K562 (cell line): Measurements from ENCODE around the gene VTN. TPM values are rescaled to one million over a fixed set of nuclear protein-coding genes. Genes with fewer than 3 reads are reported as not detected.

Experiments
- ARID1B ChIP-seq: fragments of 450-650 bp; IDR thresholded peaks from 2 replicates; pipeline ENCODE4 v1.6.1; 2016; ENCODE audit warnings: antibody characterized with exemption, mild to moderate bottlenecking, inconsistent platforms
- CEBPB ChIP-seq: fragments of 450-650 bp; IDR thresholded peaks from 2 replicates; pipeline ENCODE4 v1.6.1; 2016; ENCODE audit warnings: missing genetic modification characterization, missing compliant biosample characterization
- GABPB1 ChIP-seq: sonication (generic); formaldehyde crosslinking; IDR thresholded peaks from 2 replicates; pipeline ENCODE4 v1.8.0; 2022; ENCODE audit warnings: mild to moderate bottlenecking, missing genetic modification reagents
- GTF3C2 ChIP-seq: IDR thresholded peaks from 3 replicates; pipeline ENCODE4 v1.6.1; 2011; ENCODE audit warnings: borderline replicate concordance, mild to moderate bottlenecking, moderate library complexity; ENCODE audit not compliant: insufficient read length; ENCODE audit errors: extremely low read depth
- HNRNPLL ChIP-seq: fragments of 200-400 bp; formaldehyde crosslinking; IDR thresholded peaks from 2 replicates; pipeline ENCODE4 v1.6.1; 2017; ENCODE audit warnings: low read length, low read depth, mild to moderate bottlenecking; ENCODE audit not compliant: poor library complexity, severe bottlenecking
- KDM1A ChIP-seq, 2 experiments: fragments of 450-650 bp; IDR thresholded peaks; 2 replicates each; pipeline ENCODE4 v1.6.1; 2016; ENCODE audit warnings: mild to moderate bottlenecking in 2 of 2
- KLF16 ChIP-seq: IDR thresholded peaks from 2 replicates; pipeline ENCODE4 v1.6.1; 2016; ENCODE audit warnings: antibody characterized with exemption
- MAFF ChIP-seq: IDR thresholded peaks from 2 replicates; pipeline ENCODE4 v1.6.1; 2012; ENCODE audit warnings: low read length, improper control_type of control experiment
- MAZ ChIP-seq, 2 experiments: fragments of 450-650 bp in 1 of 2; sonication (generic) in 1 of 2; formaldehyde crosslinking; IDR thresholded peaks in 1 of 2; conservative IDR thresholded peaks in 1 of 2; 2 replicates each; pipeline versions ENCODE4 v1.4.0 to v1.5.0; 2020; ENCODE audit warnings: mild to moderate bottlenecking in 1 of 2, missing genetic modification reagents in 1 of 2
- MCM5 ChIP-seq: fragments of 450-650 bp; IDR thresholded peaks from 2 replicates; pipeline ENCODE4 v1.6.1; 2016; ENCODE audit warnings: low read depth
- MYNN ChIP-seq, 2 experiments: sonication (generic); formaldehyde crosslinking in 1 of 2; IDR thresholded peaks; 2 replicates each; pipeline versions ENCODE4 v1.5.0 to v1.6.1; 2016 to 2020; ENCODE audit warnings: antibody characterized with exemption in 1 of 2, missing genetic modification reagents in 1 of 2
- RCOR1 ChIP-seq, 2 experiments: IDR thresholded peaks; 2 replicates each; pipeline ENCODE4 v1.6.1; 2012; ENCODE audit warnings: low read depth in 2 of 2, low read length in 2 of 2, borderline replicate concordance in 1 of 2, improper control_type of control experiment in 1 of 2
- SMARCA4 ChIP-seq: fragments of 450-650 bp; IDR thresholded peaks from 2 replicates; pipeline ENCODE4 v1.6.1; 2016
- SMARCE1 ChIP-seq: fragments of 450-650 bp; IDR thresholded peaks from 2 replicates; pipeline ENCODE4 v1.7.1; 2016; ENCODE audit warnings: mild to moderate bottlenecking
- SOX6 ChIP-seq: fragments of 450-650 bp; IDR thresholded peaks from 2 replicates; pipeline ENCODE4 v1.6.1; 2014; ENCODE audit warnings: mild to moderate bottlenecking
- SPI1 ChIP-seq: IDR thresholded peaks from 2 replicates; pipeline ENCODE4 v1.6.1; 2011; ENCODE audit warnings: low read depth, low read length, control low read depth, borderline replicate concordance
- TEAD2 ChIP-seq: fragments of 450-650 bp; IDR thresholded peaks from 2 replicates; pipeline ENCODE4 v1.6.1; 2016; ENCODE audit warnings: missing genetic modification characterization, control low read depth, missing compliant biosample characterization
- THRAP3 ChIP-seq: fragments of 450-650 bp; IDR thresholded peaks from 2 replicates; pipeline ENCODE4 v1.6.1; 2016; ENCODE audit warnings: mild to moderate bottlenecking, inconsistent platforms, borderline replicate concordance
- XRCC3 ChIP-seq: fragments of 450-650 bp; IDR thresholded peaks from 2 replicates; pipeline ENCODE4 v1.6.1; 2017; ENCODE audit warnings: mild to moderate bottlenecking, moderate library complexity
- ZMIZ1 ChIP-seq, 2 experiments: fragments of 150-350 bp in 1 of 2; IDR thresholded peaks; 2 replicates each; pipeline ENCODE4 v1.6.1; 2012 to 2016; ENCODE audit warnings: low read depth in 2 of 2, low read length in 2 of 2, mild to moderate bottlenecking in 1 of 2, moderate library complexity in 1 of 2
- ZNF146 ChIP-seq: IDR thresholded peaks from one replicate; pipeline ENCODE4 v1.6.1; 2018; ENCODE audit warnings: missing compliant biosample characterization; ENCODE audit not compliant: unreplicated experiment
- ZNF184 ChIP-seq: sonication (generic); formaldehyde crosslinking; IDR thresholded peaks from 2 replicates; pipeline ENCODE4 v1.5.0; 2020; ENCODE audit warnings: missing genetic modification reagents
- ZNF79 ChIP-seq: fragments of 250-450 bp; sonication (Bioruptor Pico); IDR thresholded peaks from 2 replicates; pipeline ENCODE4 v1.4.0; 2020; ENCODE audit warnings: low read depth, mild to moderate bottlenecking, moderate library complexity
- polyA plus RNA-seq, 8 experiments: library from polyadenylated mRNA; depleted of rRNA in 4 of 8; stranded (reverse) in 5 of 8; unstranded in 3 of 8; fragments of >200 nt; fragmentation: Nextera tagmentation in 2 of 8; fragmentation: Illumina TruSeq in 1 of 8; extraction: Ambion mirVana in 2 of 8; extraction: Trizol in 1 of 8; gene quantifications; 2 replicates each; pipeline versions ENCODE4 v1.2.1 to v1.2.3, GENCODE V29; 2011 to 2014; ENCODE audit warnings: inconsistent platforms in 1 of 8, missing spikeins in 1 of 8
- total RNA-seq, 7 experiments: library from RNA; depleted of rRNA in 6 of 7; stranded (reverse); fragments of >200 nt in 6 of 7; fragmentation: Illumina TruSeq in 2 of 7; extraction: Trizol in 2 of 7; gene quantifications; 2 replicates each; pipeline versions ENCODE4 v1.2.1 to v1.2.3, GENCODE V29; 2011 to 2021; ENCODE audit warnings: low replicate concordance in 1 of 7

The VTN gene
- total and polyA plus RNA-seq, 9 of the 15 experiments (the other 6 are each of a cell fraction or from before 2014, with no cell fraction given): 0.13 to 1.0 (median 0.29) TPM; not detected in 1

GRCh38 chr17:28370035-28370743 lies at the start of gene VTN (continued):
- TF ChIP-seq ZMIZ1 (IDR thresholded peaks at IDR 0.05; ENCODE audit: low read depth in 2 of 2, low read length in 2 of 2) (no peak), MYNN (IDR thresholded peaks at IDR 0.05) (0 out of 2 replicates have a peak, but pooled peaks have one; percentile 27), MYNN (CRISPR knock-in tag; IDR thresholded peaks at IDR 0.05) (no peak), MCM5 (no peak), SMARCA4 (0 out of 2 replicates have a peak, but pooled peaks have one; percentile 36), GABPB1 (CRISPR knock-in tag) (no peak), ZNF79 (no peak), HNRNPLL (peak; percentile 52), ARID1B (peak; percentile 63), THRAP3 (no peak), SMARCE1 (0 out of 2 replicates have a peak, but pooled peaks have one; percentile 38), ZNF184 (no peak), MAZ (CRISPR knock-in tag; conservative IDR thresholded peaks at IDR 0.05 in 1 of 2, IDR thresholded peaks at IDR 0.05 in 1 of 2) (peak in 1 of 2 experiments; percentile 79; a peak in 2 of 4 replicates), KDM1A (IDR thresholded peaks at IDR 0.05) (0 out of 4 replicates have a peak, but pooled peaks of 1 of the 2 experiments have one; percentile 29), XRCC3 (no peak), GTF3C2 (no peak), KLF16 (no peak), RCOR1 (IDR thresholded peaks at IDR 0.05; ENCODE audit: borderline replicate concordance in 1 of 2, low read depth in 2 of 2, low read length in 2 of 2) (peak; percentile 17 to 84; a peak in 3 of 4 replicates), MAFF (no peak), SOX6 (peak; percentile 66; the same call in 1 of the 2 replicates), ZNF146 (no peak), SPI1 (peak; percentile 91), CEBPB (tag) (peak; percentile 83), TEAD2 (tag) (peak; percentile 70; the same call in 1 of the 2 replicates)
